Activated CD4-positive, alpha-beta memory T cell treated with anti-CD3 and anti-CD28 coated beads, Interleukin-2, amount 10 ng/mL, durations not matched to agents 7 days and 5 days (primary cell): ENCODE data around the gene IQSEC1. TPM values are rescaled to one million over a fixed set of nuclear protein-coding genes. Genes with fewer than 3 reads are reported as not detected.

ENCODE experiments used
- CTCF ChIA-PET: fragments of 350-600 bp; sonication (Branson Sonifier 250); formaldehyde crosslinking; loops from one replicate; lab custom pipeline; 2021; ENCODE audit warnings: antibody characterized with exemption, inconsistent platforms; lab: Charles Lee
- POLR2A ChIA-PET: fragments of 350-600 bp; sonication (Branson Sonifier 250); formaldehyde crosslinking; loops from one replicate; lab custom pipeline; 2021; ENCODE audit warnings: antibody characterized with exemption; lab: Charles Lee
- DNase-seq: peaks from one replicate; pipeline ENCODE4 v3.0.0-alpha.2; 2020
- H3K27ac Mint-ChIP-seq: one replicate; pipeline ENCODE4 v1.8.0; 2021; ENCODE audit warnings: mild to moderate bottlenecking, mixed read lengths
- H3K27me3 Mint-ChIP-seq: one replicate; pipeline ENCODE4 v1.8.0; 2021; ENCODE audit warnings: mixed read lengths
- H3K36me3 Mint-ChIP-seq: one replicate; pipeline ENCODE4 v1.8.0; 2021; ENCODE audit warnings: low read depth, mixed read lengths
- H3K4me1 Mint-ChIP-seq: one replicate; pipeline ENCODE4 v1.8.0; 2021; ENCODE audit warnings: mixed read lengths
- H3K4me3 Mint-ChIP-seq: one replicate; pipeline ENCODE4 v1.8.0; 2021; ENCODE audit warnings: mild to moderate bottlenecking, mixed read lengths
- H3K9me3 Mint-ChIP-seq: one replicate; pipeline ENCODE4 v1.8.0; 2021; ENCODE audit warnings: mixed read lengths
- total RNA-seq, 2 experiments: library from RNA; stranded (reverse); gene quantifications; one replicate each; pipeline ENCODE4 v1.2.3, GENCODE V29; 2021

IQSEC1 gene
- total RNA-seq, 2 experiments from 2014 or later: 99.8 to 100 TPM

DNA sequence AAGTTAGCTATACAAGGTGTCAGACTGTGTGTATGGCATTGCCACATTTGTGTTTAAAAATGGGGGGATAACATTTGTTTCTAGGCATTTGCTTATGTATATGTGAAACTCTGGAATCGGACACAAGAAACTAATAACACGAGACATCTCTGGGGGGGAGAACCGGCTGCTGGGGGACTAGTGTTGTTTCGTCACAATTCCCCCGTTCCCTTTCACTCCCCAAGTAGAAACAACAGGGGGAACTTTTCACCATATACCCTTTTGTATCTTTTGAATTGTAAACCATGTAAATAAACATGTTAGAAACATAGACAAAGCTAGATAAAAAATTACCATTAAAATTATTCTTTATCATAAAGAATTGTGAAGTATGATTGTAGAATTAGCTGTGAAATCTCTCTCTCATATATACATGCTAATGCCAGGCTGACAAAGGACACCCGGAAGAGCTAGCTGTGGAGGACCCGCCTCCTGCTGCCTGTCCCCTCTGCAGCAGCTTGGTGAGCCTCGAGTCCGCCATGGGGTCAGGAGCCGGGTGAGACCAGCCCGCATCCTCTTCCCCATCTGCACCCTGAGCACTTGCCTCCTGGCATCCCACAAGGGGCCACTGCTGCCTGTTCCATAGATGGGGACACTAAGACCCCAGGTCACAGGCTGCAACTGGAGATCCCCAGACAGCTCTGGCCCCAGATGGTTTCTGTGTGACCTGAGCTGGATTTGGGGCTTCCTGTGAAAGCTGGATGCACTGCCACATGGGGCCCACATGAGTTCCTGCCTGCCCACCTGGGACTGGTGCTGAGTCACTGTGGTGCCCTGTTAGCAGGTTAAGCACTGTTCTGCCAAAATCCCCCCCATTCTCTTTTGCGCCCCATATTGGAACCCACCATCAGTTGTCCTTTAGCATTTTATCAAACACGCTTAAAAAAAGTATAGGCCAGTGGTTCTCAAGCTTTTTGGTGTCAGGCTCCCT is 91.6 kb downstream of the IQSEC1 start:
- Mint-ChIP-seq H3K27ac (no peak overlapping the region), H3K9me3 (no peaks in the 10 kb centered on the region), H3K36me3 (peaks cover 13% of the 10 kb centered on the region), H3K27me3 (no peaks in the 10 kb centered on the region), H3K4me1 (peaks cover 32% of the 10 kb centered on the region), H3K4me3 (no peak overlapping the region)
- POLR2A ChIA-PET: interaction anchor here (1.6 kb wide), 1 partner anchor 16 kb away, joined by 4 read pairs; no protein-coding TSS in a partner anchor
- DNase-seq: no peak
- CTCF ChIA-PET: interaction anchor here (0.8 to 2.2 kb wide), 6 partner anchors 12 to 114 kb away, joined by 3 to 7 read pairs (median 4); no protein-coding TSS in a partner anchor

DNA sequence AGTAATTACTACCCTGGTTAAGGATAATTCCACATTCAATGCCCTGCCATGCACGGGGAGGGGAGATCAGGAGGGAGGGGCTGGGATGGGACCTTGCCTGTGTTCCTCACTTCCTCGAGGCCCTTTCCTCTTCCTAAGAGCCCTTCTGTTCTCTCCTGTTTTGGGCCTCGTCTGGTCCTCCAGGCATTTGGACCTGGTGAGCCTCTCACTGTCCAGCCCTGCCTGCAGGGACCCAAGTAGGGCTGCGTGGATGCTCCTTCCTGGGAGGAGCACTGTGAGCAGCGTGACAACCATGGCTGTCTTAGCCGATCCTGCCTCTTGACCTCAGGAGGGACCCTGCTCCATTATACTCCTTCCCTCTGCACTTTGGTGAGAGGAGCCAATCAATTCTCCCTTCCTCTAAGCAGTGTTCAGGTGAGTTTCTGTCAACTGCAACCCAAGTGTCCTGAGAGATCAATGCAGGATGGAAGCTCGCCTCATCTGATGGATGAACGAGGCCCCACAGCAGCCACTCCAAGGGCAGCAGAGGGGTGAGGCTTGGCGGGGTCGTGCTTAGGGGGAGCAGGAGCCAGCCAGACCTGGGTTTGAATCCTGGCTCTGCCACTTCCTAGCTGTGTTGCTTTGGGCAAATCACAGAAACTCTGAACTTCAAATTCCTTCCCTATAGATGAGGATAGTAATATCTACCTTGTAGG is 92.5 kb downstream of the IQSEC1 start:
- DNase-seq: no peak
- Mint-ChIP-seq H3K4me3 (no peak overlapping the region), H3K27me3 (no peaks in the 10 kb centered on the region), H3K27ac (no peak overlapping the region), H3K36me3 (peaks cover 13% of the 10 kb centered on the region), H3K9me3 (no peaks in the 10 kb centered on the region), H3K4me1 (peaks cover 30% of the 10 kb centered on the region)
- CTCF ChIA-PET: interaction anchor here (0.8 to 1.5 kb wide), 4 partner anchors 13 to 33 kb away, joined by 3 to 4 read pairs (median 4); no protein-coding TSS in a partner anchor
- POLR2A ChIA-PET: interaction anchor here (1.6 kb wide), 1 partner anchor 15 kb away, joined by 4 read pairs; no protein-coding TSS in a partner anchor

DNA sequence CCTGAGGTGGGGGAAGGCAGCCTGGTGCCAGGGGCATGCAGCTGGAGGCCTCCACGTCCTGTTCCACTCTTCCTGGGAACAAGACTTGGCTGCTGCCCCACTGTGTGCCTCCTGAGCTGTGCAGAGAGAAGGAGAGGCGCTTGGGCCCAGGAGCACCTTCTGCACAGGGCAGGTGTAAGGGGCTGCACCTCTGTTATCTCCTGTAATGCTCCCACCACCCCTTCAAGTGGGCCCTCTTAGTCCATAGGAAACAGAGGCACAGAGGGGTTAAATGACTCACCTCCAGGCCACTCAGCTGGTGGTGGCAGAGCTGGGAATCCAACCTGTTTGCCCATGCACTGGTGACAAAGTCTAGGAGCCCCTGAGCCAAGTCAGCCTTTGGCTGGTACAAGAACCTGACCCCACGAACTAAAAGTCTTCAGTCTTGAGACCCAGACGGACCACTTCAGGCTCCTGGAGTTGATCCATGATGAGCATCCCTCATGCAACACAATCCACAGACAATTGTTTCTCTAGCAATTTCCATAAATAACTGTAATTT is 93.2 kb downstream of the IQSEC1 start:
- Mint-ChIP-seq H3K36me3 (peaks cover 13% of the 10 kb centered on the region), H3K27me3 (no peaks in the 10 kb centered on the region), H3K9me3 (no peaks in the 10 kb centered on the region), H3K27ac (no peak overlapping the region), H3K4me1 (peaks cover 31% of the 10 kb centered on the region), H3K4me3 (no peak overlapping the region)
- ChIA-PET CTCF (no interaction called here), POLR2A (no interaction called here)
- no peak for DNase-seq

GRCh38 chr3:12979151-12979946 is 93.9 kb downstream of the IQSEC1 start:
- H3K36me3 Mint-ChIP-seq: peaks cover 17% of the 10 kb centered on the region
- H3K27me3 Mint-ChIP-seq: no peaks in the 10 kb centered on the region
- CTCF ChIA-PET: no interaction called here
- no peak for DNase-seq
- H3K9me3 Mint-ChIP-seq: no peaks in the 10 kb centered on the region
- H3K4me3 Mint-ChIP-seq: no peak overlapping the region
- H3K27ac Mint-ChIP-seq: no peak overlapping the region
- POLR2A ChIA-PET: no interaction called here
- peaks cover 35% of the 10 kb centered on the region for H3K4me1 Mint-ChIP-seq

DNA sequence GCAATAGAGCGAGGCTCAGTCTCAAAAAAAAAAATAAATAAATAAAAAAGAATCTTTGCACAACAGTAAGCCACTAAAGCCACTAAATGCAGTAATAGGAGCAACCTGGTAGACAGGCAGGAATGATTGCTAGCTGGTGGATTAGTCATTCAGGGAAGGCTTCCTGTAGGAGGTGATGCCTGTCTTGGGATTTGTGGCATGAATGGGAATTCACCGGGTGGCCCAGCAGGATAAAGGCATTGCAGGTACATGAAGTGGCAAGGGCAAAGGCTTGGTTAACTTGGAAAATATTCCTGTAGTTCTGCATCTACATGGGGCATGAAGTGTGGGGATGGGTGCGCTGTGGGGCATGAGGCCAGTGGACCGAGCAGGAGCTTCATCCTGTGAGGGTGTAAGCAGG is 94.5 kb downstream of the IQSEC1 start:
- H3K27me3 Mint-ChIP-seq: no peaks in the 10 kb centered on the region
- no peak for DNase-seq
- peaks cover 36% of the 10 kb centered on the region for H3K4me1 Mint-ChIP-seq
- ChIA-PET CTCF (no interaction called here), POLR2A (no interaction called here)
- no peak overlapping the region for H3K4me3 Mint-ChIP-seq
- no peaks in the 10 kb centered on the region for H3K9me3 Mint-ChIP-seq
- H3K36me3 Mint-ChIP-seq: peaks cover 23% of the 10 kb centered on the region
- no peak overlapping the region for H3K27ac Mint-ChIP-seq

GRCh38 chr3:12977117-12977808 is 96.0 kb downstream of the IQSEC1 start:
- CTCF ChIA-PET: interaction anchor here (1.0 kb wide), 1 partner anchor 9 kb away, joined by 3 read pairs; no protein-coding TSS in a partner anchor
- Mint-ChIP-seq H3K9me3 (no peaks in the 10 kb centered on the region), H3K27ac (no peak overlapping the region), H3K36me3 (peaks cover 24% of the 10 kb centered on the region), H3K27me3 (no peaks in the 10 kb centered on the region), H3K4me1 (peaks cover 22% of the 10 kb centered on the region), H3K4me3 (no peak overlapping the region)
- POLR2A ChIA-PET: interaction anchor here (1.0 kb wide), 1 partner anchor 18 kb away, joined by 3 read pairs; no protein-coding TSS in a partner anchor
- DNase-seq: no peak

- Mint-ChIP-seq H3K36me3 (peaks cover 28% of the 10 kb centered on the region), H3K27ac (no peak overlapping the region), H3K27me3 (no peaks in the 10 kb centered on the region), H3K4me1 (peaks cover 15% of the 10 kb centered on the region), H3K9me3 (no peaks in the 10 kb centered on the region), H3K4me3 (no peak overlapping the region)
- POLR2A ChIA-PET: interaction anchor here (1.0 kb wide), 1 partner anchor 19 kb away, joined by 3 read pairs; no protein-coding TSS in a partner anchor
- no peak for DNase-seq
- CTCF ChIA-PET: interaction anchor here (1.0 to 1.9 kb wide), 3 partner anchors 8 to 19 kb away, joined by 3 to 9 read pairs (median 4); no protein-coding TSS in a partner anchor
These were observed 97.3 kb downstream of the IQSEC1 start for GRCh38 chr3:12975748-12976522.

- ChIA-PET CTCF (interaction anchor here (1.9 kb wide), 1 partner anchor 9 kb away, joined by 9 read pairs; no protein-coding TSS in a partner anchor), POLR2A (no interaction called here)
- Mint-ChIP-seq H3K9me3 (no peaks in the 10 kb centered on the region), H3K27ac (no peak overlapping the region), H3K4me1 (peaks cover 15% of the 10 kb centered on the region), H3K27me3 (no peaks in the 10 kb centered on the region), H3K36me3 (peaks cover 25% of the 10 kb centered on the region), H3K4me3 (no peak overlapping the region)
- DNase-seq: no peak
These were observed 98.4 kb downstream of the IQSEC1 start for GRCh38 chr3:12974819-12975218.

- Mint-ChIP-seq H3K9me3 (no peaks in the 10 kb centered on the region), H3K4me1 (peaks cover 16% of the 10 kb centered on the region), H3K36me3 (peaks cover 26% of the 10 kb centered on the region), H3K27me3 (no peaks in the 10 kb centered on the region), H3K27ac (no peak overlapping the region), H3K4me3 (no peak overlapping the region)
- DNase-seq: no peak
- POLR2A ChIA-PET: no interaction called here
- CTCF ChIA-PET: interaction anchor here (1.9 kb wide), 1 partner anchor 10 kb away, joined by 9 read pairs; no protein-coding TSS in a partner anchor
These were observed 98.9 kb downstream of the IQSEC1 start for GRCh38 chr3:12974334-12974733.

DNA sequence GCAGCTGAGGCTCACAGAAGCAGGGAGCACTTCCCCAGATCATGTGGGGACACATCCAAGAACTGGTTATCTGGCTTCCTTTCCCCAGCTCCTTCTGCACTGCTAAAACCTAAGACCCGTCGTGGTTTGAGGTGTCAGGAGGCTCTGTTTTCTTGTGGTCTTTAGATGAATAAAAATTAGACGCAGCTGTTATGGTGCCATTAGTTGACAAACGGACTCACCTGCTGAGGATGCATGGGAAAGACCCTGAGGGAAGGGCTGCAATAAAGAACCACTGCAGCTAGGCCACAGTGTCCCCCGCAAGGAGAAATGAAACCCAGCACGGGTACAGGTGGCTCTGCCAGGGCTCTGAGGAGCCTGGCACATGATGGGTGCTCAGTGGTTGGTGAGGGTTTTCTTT is 99.4 kb downstream of the IQSEC1 start:
- H3K27ac Mint-ChIP-seq: no peak overlapping the region

More for the DNA sequence above, 99.4 kb downstream of the IQSEC1 start:
- Mint-ChIP-seq H3K36me3 (peaks cover 26% of the 10 kb centered on the region), H3K4me1 (peaks cover 19% of the 10 kb centered on the region), H3K9me3 (no peaks in the 10 kb centered on the region), H3K4me3 (no peak overlapping the region), H3K27me3 (no peaks in the 10 kb centered on the region)
- ChIA-PET CTCF (no interaction called here), POLR2A (no interaction called here)
- DNase-seq: no peak
